Measurements from ENCODE around the gene ST7L. TPM values are rescaled to one million over a fixed set of nuclear protein-coding genes. Genes with fewer than 3 reads are reported as not detected.
A peak's percentile ranks its signal among the peaks of the same experiment; 100 is the strongest.

The ST7L gene
- total RNA-seq, 1 donor = 29.8 TPM

DNA sequence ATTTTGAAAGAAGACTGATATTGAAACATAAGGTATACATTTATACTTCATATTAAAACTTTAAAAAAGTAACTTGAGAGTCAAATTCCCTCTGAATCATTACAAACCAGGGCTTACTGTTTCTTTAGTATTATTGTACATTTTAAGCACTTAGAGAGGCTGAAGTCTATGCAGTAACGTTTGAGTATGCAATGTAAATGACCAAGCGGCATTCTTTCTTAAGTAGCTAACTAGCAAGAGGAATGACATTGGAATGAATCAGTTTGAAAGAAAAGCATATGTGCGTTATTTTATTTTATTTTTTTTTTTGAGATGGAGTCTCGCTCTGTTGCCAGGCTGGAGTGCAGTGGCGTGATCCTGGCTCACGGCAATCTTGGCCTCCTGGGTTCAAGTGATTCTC, 85.9 kb downstream of the ST7L start:
- H3K4me3 ChIP-seq (ENCODE audit: low read depth, low read length) = no peak overlapping the region
- no peak for DNase-seq (ENCODE audit: low read depth)
- TF ChIP-seq, protein P1, sequence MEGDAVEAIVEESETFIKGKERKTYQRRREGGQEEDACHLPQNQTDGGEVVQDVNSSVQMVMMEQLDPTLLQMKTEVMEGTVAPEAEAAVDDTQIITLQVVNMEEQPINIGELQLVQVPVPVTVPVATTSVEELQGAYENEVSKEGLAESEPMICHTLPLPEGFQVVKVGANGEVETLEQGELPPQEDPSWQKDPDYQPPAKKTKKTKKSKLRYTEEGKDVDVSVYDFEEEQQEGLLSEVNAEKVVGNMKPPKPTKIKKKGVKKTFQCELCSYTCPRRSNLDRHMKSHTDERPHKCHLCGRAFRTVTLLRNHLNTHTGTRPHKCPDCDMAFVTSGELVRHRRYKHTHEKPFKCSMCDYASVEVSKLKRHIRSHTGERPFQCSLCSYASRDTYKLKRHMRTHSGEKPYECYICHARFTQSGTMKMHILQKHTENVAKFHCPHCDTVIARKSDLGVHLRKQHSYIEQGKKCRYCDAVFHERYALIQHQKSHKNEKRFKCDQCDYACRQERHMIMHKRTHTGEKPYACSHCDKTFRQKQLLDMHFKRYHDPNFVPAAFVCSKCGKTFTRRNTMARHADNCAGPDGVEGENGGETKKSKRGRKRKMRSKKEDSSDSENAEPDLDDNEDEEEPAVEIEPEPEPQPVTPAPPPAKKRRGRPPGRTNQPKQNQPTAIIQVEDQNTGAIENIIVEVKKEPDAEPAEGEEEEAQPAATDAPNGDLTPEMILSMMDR (IDR thresholded peaks at IDR 0.05; ENCODE audit: insufficient read depth, low read depth, low read length) = no peak

GRCh38 chr1:112532064-112532463, 86.9 kb downstream of the ST7L start:
- TF ChIP-seq, protein P1 (IDR thresholded peaks at IDR 0.05; ENCODE audit: insufficient read depth, low read depth, low read length) = no peak
- H3K4me3 ChIP-seq (ENCODE audit: low read depth, low read length) = no peak overlapping the region
- DNase-seq (ENCODE audit: low read depth) = no peak

DNA sequence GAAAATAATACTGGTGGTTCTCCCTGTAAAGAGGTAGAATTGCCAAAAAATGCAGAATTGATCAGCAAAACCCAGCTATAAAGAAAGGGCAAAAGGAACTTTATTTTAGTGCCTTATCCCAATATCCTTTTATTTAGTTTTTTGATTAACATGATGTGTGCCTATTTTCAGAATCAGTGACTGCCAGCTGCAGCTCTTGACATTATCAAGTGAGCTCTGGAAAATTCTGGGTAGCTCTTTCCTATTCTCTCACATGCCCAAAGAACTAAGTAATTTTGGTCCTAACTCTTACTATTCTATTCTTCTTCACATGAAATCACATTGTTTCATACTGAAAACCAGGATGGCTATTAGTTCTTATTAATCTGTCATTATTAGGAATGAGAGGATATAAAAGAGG, 88.1 kb downstream of the ST7L start:
- H3K4me3 ChIP-seq (ENCODE audit: low read depth, low read length) = no peak overlapping the region
- no peak for DNase-seq (ENCODE audit: low read depth)
- TF ChIP-seq, protein P1 (IDR thresholded peaks at IDR 0.05; ENCODE audit: insufficient read depth, low read depth, low read length) = no peak

GRCh38 chr1:112529301-112529700, 89.6 kb downstream of the ST7L start:
- TF ChIP-seq, protein P1 (IDR thresholded peaks at IDR 0.05; ENCODE audit: insufficient read depth, low read depth, low read length) = no peak
- peak; percentile 81 for DNase-seq (ENCODE audit: low read depth)
- no peak overlapping the region for H3K4me3 ChIP-seq (ENCODE audit: low read depth, low read length)

DNA sequence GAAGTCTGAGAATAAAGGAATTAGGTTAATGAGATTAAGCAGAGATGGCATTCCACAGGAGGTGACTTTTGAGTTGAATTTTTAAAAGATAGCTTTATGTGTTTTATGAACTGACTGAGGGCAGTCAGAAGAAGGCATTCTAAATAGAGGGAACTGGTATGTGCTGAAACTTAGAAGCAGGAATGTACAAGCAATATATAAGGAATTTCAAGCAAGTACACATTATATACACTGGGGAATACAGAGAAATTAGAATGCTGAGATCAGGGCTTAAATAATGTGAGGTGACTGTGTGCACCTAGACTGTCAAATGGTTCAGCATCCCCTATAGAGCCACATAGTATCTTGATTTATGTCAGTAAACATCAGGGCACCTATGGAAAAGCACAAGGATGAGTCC, 90.9 kb downstream of the ST7L start:
- no peak for DNase-seq (ENCODE audit: low read depth)
- H3K4me3 ChIP-seq (ENCODE audit: low read depth, low read length) = no peak overlapping the region
- TF ChIP-seq, protein P1 (IDR thresholded peaks at IDR 0.05; ENCODE audit: insufficient read depth, low read depth, low read length) = no peak

DNA sequence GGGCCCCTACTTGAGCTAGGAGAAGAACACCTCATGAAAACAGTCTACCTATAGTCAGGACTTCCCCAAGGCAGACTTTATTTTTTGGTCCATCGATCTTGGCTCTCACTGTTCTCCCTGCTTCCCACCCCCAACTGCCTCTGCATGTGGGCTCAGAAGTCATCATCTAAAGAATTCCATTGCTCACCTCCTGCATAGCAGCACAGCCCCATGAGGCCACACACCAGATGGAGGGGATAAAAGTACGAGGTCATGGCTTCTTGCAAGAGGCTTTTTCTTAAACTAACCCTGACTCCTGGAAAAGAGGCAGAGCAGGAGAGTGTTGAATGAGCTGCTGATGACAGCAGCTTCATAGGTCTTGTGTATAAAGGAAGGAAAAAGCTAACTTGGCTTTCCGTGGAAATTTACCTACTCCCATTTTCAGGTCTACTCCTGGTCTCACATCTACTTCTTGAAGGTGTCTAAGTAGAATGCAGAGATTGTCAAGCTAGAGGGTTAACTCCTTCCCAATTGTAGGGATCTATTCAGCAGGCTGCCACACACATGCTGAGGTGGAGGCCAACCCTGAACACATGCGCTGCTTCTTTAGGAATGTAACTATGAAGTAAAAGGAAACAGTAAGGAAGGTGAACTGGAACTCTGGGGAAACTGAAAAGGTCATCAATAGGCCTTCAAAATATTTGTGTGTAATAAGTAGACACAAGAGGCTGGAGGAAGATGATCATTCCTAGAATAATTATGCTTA, 91.5 kb downstream of the ST7L start:
- peak; percentile 65 for DNase-seq (ENCODE audit: low read depth)
- TF ChIP-seq, protein P1 (IDR thresholded peaks at IDR 0.05; ENCODE audit: insufficient read depth, low read depth, low read length) = no peak

DNA sequence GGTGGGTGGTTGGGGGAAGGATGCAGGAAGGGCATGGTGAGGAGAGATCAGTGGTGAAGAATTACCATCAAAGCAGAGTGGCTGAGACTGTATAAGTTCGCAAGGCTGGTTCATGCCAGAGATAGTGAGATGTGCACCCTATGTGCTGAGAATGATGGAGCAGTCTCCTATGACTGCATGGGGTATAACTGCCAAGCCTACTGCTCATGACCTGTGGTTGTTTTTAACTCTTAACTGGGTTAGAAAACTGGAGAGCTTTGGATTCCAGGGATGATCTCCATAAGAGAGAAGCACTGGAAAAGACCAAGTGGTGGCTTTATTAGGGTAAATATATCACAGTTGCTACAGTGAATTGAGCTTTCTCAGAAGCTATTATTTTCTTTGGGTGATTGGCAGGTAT, 94.0 kb downstream of the ST7L start:
- DNase-seq (ENCODE audit: low read depth) = no peak
- TF ChIP-seq, protein P1 (IDR thresholded peaks at IDR 0.05; ENCODE audit: insufficient read depth, low read depth, low read length) = no peak
- H3K4me3 ChIP-seq (ENCODE audit: low read depth, low read length) = no peak overlapping the region

More for the DNA sequence above, 91.5 kb downstream of the ST7L start:
- H3K4me3 ChIP-seq (ENCODE audit: low read depth, low read length) = no peak overlapping the region
